DOHH2 (cell line): ENCODE measurements around the gene ACTL10.

ENCODE experiments used
- EZH2phosphoT487 ChIP-seq: fragments of 200-600 bp; sonication (generic); IDR thresholded peaks from 2 replicates; pipeline ENCODE4 v1.6.1; 2017; ENCODE audit warnings: borderline replicate concordance, mild to moderate bottlenecking, antibody characterized with exemption, low read length, moderate library complexity, mixed read lengths
- TF ChIP-seq, protein P1 (sequence below): fragments of 200-600 bp; sonication (generic); IDR thresholded peaks from one replicate; pipeline ENCODE4 v1.5.1; 2014; ENCODE audit warnings: antibody characterized with exemption, mild to moderate bottlenecking, low read depth, low read length; ENCODE audit not compliant: poor library complexity, severe bottlenecking

DNA sequence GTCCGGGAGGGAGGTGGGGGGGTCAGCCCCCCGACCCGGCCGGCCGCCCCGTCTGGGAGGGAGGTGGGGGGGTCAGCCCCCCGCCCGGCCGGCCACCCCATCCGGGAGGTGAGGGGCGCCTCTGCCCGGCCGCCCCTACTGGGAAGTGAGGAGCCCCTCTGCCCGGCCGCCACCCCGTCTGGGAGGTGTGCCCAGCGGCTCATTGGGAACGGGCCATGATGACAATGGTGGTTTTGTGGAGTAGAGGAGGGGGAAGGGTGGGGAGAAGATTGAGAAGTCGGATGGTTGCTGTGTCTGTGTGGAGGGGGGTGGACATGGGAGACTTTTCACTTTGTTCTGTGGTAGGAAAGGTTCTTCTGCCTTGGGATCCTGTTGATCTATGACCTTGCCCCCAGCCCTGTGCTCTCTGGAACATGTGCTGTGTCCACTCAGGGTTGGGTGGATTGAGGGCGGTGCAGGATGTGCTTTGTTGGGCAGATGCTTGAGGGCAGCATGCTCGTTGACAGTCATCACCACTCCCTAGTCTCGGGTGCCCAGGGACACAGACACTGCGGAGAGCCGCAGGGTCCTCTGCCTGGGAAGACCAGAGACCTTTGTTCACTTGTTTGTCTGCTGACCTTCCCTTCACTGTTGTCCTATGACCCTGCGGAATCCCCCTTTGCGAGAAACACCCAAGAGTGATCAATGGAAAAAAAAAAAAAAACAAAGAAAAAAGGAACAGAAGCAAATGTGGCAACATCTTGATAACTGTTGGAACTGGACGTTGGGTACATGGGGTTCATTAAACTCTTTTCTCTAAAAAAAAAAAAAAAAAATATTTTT is 35.1 kb downstream of the ACTL10 start:
- TF ChIP-seq, protein P1, sequence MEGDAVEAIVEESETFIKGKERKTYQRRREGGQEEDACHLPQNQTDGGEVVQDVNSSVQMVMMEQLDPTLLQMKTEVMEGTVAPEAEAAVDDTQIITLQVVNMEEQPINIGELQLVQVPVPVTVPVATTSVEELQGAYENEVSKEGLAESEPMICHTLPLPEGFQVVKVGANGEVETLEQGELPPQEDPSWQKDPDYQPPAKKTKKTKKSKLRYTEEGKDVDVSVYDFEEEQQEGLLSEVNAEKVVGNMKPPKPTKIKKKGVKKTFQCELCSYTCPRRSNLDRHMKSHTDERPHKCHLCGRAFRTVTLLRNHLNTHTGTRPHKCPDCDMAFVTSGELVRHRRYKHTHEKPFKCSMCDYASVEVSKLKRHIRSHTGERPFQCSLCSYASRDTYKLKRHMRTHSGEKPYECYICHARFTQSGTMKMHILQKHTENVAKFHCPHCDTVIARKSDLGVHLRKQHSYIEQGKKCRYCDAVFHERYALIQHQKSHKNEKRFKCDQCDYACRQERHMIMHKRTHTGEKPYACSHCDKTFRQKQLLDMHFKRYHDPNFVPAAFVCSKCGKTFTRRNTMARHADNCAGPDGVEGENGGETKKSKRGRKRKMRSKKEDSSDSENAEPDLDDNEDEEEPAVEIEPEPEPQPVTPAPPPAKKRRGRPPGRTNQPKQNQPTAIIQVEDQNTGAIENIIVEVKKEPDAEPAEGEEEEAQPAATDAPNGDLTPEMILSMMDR: no peak
- TF ChIP-seq EZH2phosphoT487: no peak
